OCI-LY3 (cell line): ENCODE data around the gene NEO1.

ENCODE experiments used
- H2AFZ ChIP-seq: fragments of 200-600, 300-600 bp; shearing (Covaris generic); 2 replicates; pipeline ENCODE4 v1.6.0; 2014; ENCODE audit warnings: antibody characterized with exemption, low read depth, low read length
- H3K27ac ChIP-seq: fragments of 200-600, 300-600 bp; sonication (generic); 2 replicates; pipeline ENCODE4 v1.5.1; 2014; ENCODE audit warnings: mild to moderate bottlenecking, low read length, moderate library complexity, mixed read lengths
- H3K27me3 ChIP-seq: fragments of 200-600, 300-600 bp; sonication (generic); 2 replicates; pipeline ENCODE4 v1.6.1; 2014; ENCODE audit warnings: low read depth, low read length, mixed read lengths
- H3K36me3 ChIP-seq: fragments of 200-600, 300-600 bp; sonication (generic); replicated peaks from 2 replicates; pipeline ENCODE3; 2014; ENCODE audit warnings: low read depth, low read length, mixed read lengths
- H3K4me1 ChIP-seq: fragments of 300-600, 200-600 bp; sonication (generic); 2 replicates; pipeline ENCODE4 v1.6.1; 2014; ENCODE audit warnings: low read length, mixed read lengths
- H3K4me2 ChIP-seq: fragments of 200-600, 300-600 bp; sonication (generic); 2 replicates; pipeline ENCODE4 v1.6.1; 2014; ENCODE audit warnings: low read length, mixed read lengths
- H3K4me3 ChIP-seq: fragments of 300-600, 200-600 bp; sonication (generic); 2 replicates; pipeline ENCODE4 v1.5.1; 2014; ENCODE audit warnings: antibody characterized with exemption, mild to moderate bottlenecking, low read length, moderate library complexity
- H3K79me2 ChIP-seq: fragments of 300-600, 200-600 bp; shearing (Covaris generic); 2 replicates; pipeline ENCODE4 v1.6.1; 2014; ENCODE audit warnings: mild to moderate bottlenecking, low read length, mixed read lengths
- H3K9ac ChIP-seq: fragments of 300-600, 200-600 bp; shearing (Covaris generic); 2 replicates; pipeline ENCODE4 v1.6.0; 2014; ENCODE audit warnings: mild to moderate bottlenecking, low read length, moderate library complexity
- H3K9me3 ChIP-seq: fragments of 200-600, 300-600 bp; shearing (Covaris generic); 2 replicates; pipeline ENCODE4 v1.6.1; 2014; ENCODE audit warnings: low read length, mixed read lengths; ENCODE audit not compliant: insufficient read depth
- H4K20me1 ChIP-seq: fragments of 200-600, 300-600 bp; sonication (generic); 2 replicates; pipeline ENCODE4 v1.6.1; 2016; ENCODE audit warnings: low read length, mixed read lengths; ENCODE audit not compliant: insufficient read depth
- EZH2phosphoT487 ChIP-seq: fragments of 200-600 bp; shearing (Covaris generic); IDR thresholded peaks from 2 replicates; pipeline ENCODE4 v1.6.1; 2018; ENCODE audit warnings: antibody characterized with exemption, mixed run types, low read depth
- TF ChIP-seq, protein P1 (sequence below): fragments of 200-600, 300-600 bp; sonication (generic); IDR thresholded peaks from 2 replicates; pipeline ENCODE4 v1.5.1; 2014; ENCODE audit warnings: antibody characterized with exemption, low read length, low read depth

The NEO1 gene

GRCh38 chr15:73172508-73172907 lies 120.2 kb downstream of the NEO1 start:
- H3K27ac ChIP-seq: no peak overlapping the region
- H3K9ac ChIP-seq: no peak overlapping the region
- H3K79me2 ChIP-seq: no peaks in the 10 kb centered on the region
- no peaks in the 10 kb centered on the region for H3K36me3 ChIP-seq
- H3K4me2 ChIP-seq: no peak overlapping the region
- H2AFZ ChIP-seq: no peak overlapping the region
- no peaks in the 10 kb centered on the region for H4K20me1 ChIP-seq
- no peaks in the 10 kb centered on the region for H3K4me1 ChIP-seq
- no peaks in the 10 kb centered on the region for H3K27me3 ChIP-seq
- TF ChIP-seq, protein P1, sequence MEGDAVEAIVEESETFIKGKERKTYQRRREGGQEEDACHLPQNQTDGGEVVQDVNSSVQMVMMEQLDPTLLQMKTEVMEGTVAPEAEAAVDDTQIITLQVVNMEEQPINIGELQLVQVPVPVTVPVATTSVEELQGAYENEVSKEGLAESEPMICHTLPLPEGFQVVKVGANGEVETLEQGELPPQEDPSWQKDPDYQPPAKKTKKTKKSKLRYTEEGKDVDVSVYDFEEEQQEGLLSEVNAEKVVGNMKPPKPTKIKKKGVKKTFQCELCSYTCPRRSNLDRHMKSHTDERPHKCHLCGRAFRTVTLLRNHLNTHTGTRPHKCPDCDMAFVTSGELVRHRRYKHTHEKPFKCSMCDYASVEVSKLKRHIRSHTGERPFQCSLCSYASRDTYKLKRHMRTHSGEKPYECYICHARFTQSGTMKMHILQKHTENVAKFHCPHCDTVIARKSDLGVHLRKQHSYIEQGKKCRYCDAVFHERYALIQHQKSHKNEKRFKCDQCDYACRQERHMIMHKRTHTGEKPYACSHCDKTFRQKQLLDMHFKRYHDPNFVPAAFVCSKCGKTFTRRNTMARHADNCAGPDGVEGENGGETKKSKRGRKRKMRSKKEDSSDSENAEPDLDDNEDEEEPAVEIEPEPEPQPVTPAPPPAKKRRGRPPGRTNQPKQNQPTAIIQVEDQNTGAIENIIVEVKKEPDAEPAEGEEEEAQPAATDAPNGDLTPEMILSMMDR: no peak
- no peak for TF ChIP-seq EZH2phosphoT487
- no peaks in the 10 kb centered on the region for H3K9me3 ChIP-seq
- H3K4me3 ChIP-seq: no peak overlapping the region

GRCh38 chr15:73174171-73174570 lies 121.9 kb downstream of the NEO1 start:
- H4K20me1 ChIP-seq: no peaks in the 10 kb centered on the region
- no peak for TF ChIP-seq EZH2phosphoT487
- TF ChIP-seq, protein P1: no peak
- H3K4me2 ChIP-seq: no peak overlapping the region
- H3K9ac ChIP-seq: no peak overlapping the region
- no peaks in the 10 kb centered on the region for H3K9me3 ChIP-seq
- no peaks in the 10 kb centered on the region for H3K36me3 ChIP-seq
- no peaks in the 10 kb centered on the region for H3K4me1 ChIP-seq
- no peaks in the 10 kb centered on the region for H3K27me3 ChIP-seq
- no peak overlapping the region for H2AFZ ChIP-seq
- no peak overlapping the region for H3K27ac ChIP-seq
- H3K79me2 ChIP-seq: no peaks in the 10 kb centered on the region
- H3K4me3 ChIP-seq: no peak overlapping the region

DNA sequence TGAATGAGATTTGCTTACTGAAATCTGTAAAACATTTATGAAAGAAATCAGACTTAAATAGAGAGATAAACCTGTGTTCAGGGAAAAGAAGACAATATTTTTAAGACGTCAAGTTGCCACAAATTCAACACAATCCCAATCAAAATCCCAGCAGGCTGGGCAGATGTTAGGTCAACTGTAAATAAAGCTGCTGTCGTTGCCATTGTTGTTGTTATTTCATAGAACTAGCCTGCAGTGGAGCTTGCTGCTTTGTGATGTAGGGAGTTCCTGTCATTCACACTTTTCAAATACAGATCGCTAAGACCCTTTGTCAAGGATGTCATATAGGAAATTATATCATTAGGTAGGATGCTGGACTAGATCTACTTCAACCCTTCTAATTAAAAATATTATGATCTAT lies 123.1 kb downstream of the NEO1 start:
- no peak overlapping the region for H3K4me2 ChIP-seq
- no peak for TF ChIP-seq EZH2phosphoT487
- TF ChIP-seq, protein P1: no peak

GRCh38 chr15:73176598-73176997 lies 124.3 kb downstream of the NEO1 start:
- Histone ChIP-seq H3K27ac (no peak overlapping the region), H3K4me1 (no peaks in the 10 kb centered on the region)
- no peak for TF ChIP-seq EZH2phosphoT487
- TF ChIP-seq, protein P1: no peak

More for the DNA sequence above, 123.1 kb downstream of the NEO1 start:
- H3K4me1 ChIP-seq: no peaks in the 10 kb centered on the region
- H3K4me3 ChIP-seq: no peak overlapping the region
- H3K27ac ChIP-seq: no peak overlapping the region
- H3K36me3 ChIP-seq: no peaks in the 10 kb centered on the region
- H3K9ac ChIP-seq: no peak overlapping the region
- H4K20me1 ChIP-seq: no peaks in the 10 kb centered on the region
- H3K9me3 ChIP-seq: no peaks in the 10 kb centered on the region
- H3K79me2 ChIP-seq: no peaks in the 10 kb centered on the region
- no peak overlapping the region for H2AFZ ChIP-seq
- no peaks in the 10 kb centered on the region for H3K27me3 ChIP-seq

More at GRCh38 chr15:73176598-73176997, 124.3 kb downstream of the NEO1 start:
- no peaks in the 10 kb centered on the region for H4K20me1 ChIP-seq
- no peak overlapping the region for H2AFZ ChIP-seq
- no peaks in the 10 kb centered on the region for H3K27me3 ChIP-seq
- H3K79me2 ChIP-seq: no peaks in the 10 kb centered on the region
- H3K9ac ChIP-seq: no peak overlapping the region
- no peak overlapping the region for H3K4me2 ChIP-seq
- no peak overlapping the region for H3K4me3 ChIP-seq
- H3K9me3 ChIP-seq: no peaks in the 10 kb centered on the region
- H3K36me3 ChIP-seq: no peaks in the 10 kb centered on the region
